D341Med (cell line): Measurements from ENCODE around the gene TCAP.
"Not testable (repeated sequence)": the region's sequence is repeated elsewhere in the genome, so short reads cannot be mapped to it uniquely, and the experiment has no call there.

ENCODE experiments used
- DNase-seq: peaks from one replicate; pipeline ENCODE4 v3.0.0; 2012; ENCODE audit warnings: low spot score

Gene TCAP

DNA sequence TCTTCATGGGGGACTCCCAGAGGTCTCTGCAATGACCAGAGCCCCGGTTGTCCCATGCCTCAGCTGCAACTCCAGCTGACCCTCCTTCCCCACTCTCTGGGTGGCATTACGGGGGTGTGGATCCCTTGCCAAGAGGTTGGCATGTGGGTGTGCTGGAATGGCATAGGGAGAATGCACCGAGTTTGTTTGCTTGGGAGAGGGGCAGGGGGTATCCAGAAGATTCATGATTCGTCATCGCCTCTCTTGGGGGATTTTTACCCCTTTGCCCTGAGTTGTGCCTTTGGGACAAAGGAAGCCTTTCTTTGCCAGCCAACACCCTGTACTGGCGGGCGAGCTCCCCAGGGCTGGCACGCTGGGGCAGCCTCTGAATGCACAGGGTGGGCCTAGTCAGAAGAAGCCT lies 41.2 kb downstream of the TCAP start:
- no peak for DNase-seq

DNA sequence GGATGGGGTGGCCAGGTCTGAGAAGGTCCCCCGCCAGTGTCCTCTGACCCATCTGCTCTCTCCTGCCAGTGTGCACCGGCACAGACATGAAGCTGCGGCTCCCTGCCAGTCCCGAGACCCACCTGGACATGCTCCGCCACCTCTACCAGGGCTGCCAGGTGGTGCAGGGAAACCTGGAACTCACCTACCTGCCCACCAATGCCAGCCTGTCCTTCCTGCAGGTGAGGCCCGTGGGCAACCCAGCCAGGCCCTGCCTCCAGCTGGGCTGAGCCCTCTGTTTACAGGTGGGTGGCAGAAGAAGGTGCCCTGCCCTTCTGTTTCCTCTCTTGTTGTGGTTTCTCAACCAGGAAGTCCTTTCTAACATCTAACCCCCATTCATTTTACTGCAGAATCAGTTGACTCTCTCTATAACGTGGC lies 41.8 kb downstream of the TCAP start:
- DNase-seq = no peak

DNA sequence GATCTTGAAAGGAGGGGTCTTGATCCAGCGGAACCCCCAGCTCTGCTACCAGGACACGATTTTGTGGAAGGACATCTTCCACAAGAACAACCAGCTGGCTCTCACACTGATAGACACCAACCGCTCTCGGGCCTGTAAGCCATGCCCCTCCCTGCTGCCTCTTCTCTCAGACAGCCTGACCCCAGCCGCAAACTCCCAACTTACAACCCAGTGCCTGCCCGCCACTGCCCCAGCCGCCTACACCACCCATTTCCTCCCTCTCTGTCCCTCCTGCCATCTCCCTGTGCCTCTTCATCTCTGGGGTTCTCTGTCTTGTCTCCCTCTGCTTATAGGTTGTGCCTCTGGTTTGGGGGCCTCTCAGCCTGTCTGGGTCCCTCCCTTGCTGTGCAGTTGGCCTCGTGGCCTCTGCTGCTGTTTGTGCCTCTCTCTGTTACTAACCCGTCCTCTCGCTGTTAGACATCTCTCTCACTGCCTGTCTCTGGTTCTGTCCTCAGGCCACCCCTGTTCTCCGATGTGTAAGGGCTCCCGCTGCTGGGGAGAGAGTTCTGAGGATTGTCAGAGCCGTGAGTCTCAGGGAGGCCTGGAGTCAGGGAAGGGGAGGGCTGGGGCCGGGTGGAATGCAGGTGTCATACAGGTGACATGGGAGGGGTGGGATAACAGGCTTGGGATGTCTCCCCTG lies 44.3 kb downstream of the TCAP start:
- no peak for DNase-seq

DNA sequence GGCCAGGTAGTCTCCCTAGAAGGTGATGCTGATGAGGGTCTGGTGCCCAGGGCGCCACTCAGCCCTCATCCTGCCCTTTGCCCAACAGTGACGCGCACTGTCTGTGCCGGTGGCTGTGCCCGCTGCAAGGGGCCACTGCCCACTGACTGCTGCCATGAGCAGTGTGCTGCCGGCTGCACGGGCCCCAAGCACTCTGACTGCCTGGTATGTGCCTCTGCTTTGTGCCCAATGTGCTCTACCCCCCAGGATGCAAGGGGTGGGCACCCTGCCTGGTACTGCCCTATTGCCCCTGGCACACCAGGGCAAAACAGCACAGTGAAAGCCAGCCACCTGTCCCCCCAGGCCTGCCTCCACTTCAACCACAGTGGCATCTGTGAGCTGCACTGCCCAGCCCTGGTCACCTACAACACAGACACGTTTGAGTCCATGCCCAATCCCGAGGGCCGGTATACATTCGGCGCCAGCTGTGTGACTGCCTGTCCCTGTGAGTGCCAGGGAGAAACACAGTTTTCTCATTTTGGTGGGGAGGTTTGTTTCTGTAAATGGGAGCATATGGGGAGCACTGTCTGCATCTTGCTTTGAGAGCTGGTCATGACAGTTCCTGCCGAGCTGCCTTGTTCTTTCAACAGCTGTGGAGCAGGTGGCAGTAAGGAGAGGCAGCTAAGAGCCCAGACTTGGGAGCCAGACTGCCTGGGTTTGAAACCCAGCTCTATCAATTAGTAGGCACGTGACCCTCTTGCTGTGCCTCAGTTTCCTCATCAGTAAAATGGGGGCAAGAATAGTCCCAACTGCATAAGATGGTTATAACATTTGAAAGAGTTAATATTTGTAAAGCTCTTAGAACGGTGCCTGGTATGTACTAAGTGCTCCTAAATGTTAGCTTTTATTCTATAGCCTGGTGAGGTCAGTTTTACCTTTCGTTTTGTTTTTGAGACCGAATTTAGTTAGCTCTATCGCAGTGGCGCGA lies 45.1 kb downstream of the TCAP start:
- no peak for DNase-seq

DNA sequence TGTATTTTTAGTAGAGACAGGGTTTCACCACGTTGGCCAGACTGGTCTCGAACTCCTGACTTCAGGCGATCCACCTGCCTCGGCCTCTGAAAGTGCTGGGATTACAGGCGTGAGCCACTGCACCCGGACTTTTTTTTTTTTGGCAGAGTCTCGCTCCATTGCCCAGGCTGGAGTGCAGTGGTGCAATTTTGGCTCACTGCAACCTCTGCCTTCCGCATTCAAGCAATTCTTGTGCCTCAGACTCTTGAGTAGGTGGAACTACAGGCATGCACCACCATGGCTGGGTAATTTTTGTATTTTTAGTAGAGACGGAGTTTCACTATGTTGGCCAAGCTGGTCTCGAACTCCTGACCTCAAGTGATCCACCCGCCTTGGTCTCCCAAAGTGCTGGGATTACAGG lies 45.9 kb downstream of the TCAP start:
- not testable (repeated sequence) for DNase-seq

DNA sequence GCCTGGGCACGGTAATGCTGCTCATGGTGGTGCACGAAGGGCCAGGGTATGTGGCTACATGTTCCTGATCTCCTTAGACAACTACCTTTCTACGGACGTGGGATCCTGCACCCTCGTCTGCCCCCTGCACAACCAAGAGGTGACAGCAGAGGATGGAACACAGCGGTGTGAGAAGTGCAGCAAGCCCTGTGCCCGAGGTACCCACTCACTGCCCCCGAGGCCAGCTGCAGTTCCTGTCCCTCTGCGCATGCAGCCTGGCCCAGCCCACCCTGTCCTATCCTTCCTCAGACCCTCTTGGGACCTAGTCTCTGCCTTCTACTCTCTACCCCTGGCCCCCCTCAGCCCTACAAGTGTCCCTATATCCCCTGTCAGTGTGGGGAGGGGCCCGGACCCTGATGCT lies 46.7 kb downstream of the TCAP start:
- DNase-seq = no peak

DNA sequence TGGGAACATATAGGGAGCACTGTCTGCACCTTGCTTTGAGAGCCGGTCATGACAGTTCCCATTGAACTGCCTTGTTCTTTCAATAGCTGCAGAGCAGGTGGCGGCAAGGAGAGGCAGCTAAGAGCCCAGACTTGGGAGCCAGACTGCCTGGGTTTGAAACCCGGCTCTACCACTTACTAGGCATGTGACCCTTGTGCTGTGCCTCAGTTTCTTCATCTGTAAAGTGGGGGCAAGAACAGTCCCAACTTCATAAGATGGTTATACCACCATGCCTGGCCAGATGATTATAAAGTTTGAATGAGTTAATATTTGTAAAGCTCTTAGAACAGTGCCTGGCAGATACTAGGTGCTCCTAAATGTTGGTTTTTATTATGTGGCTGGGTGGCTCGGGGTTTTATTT lies 49.1 kb downstream of the TCAP start:
- no peak for DNase-seq

DNA sequence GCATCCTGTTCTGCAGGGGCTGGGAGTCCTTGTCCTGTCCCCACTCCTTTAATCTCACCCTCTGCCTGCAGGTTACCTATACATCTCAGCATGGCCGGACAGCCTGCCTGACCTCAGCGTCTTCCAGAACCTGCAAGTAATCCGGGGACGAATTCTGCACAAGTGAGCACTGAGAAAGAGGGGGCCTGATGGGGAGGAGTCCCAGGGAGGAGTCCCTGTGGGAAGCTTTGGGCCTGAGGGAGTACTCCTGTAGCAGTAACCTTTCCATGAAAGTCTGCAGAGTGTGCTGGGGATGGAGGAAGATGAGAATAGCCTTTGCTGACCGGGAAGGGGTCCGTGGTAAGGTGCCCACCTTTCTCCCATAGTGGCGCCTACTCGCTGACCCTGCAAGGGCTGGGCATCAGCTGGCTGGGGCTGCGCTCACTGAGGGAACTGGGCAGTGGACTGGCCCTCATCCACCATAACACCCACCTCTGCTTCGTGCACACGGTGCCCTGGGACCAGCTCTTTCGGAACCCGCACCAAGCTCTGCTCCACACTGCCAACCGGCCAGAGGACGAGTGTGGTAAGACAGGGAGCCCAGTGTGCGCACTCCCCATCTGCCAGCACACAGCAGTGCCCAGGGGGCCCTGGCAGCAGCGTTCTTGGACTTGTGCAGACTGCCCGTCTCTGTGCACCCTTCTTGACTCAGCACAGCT lies 50.4 kb downstream of the TCAP start:
- no peak for DNase-seq
